Measurements from ENCODE around the gene ARID5B.

ARID5B gene

GRCh38 chr10:61899069-61899531 lies 2.4 kb upstream of the ARID5B start:
- no peak for DNase-seq (ENCODE audit: low read depth, low spot score)
- POLR2A ChIA-PET, result interaction anchor here (0.5 kb wide), 1 partner anchor 139 kb away, joined by 4 read pairs; no protein-coding TSS in a partner anchor
- no peak for TF ChIP-seq CTCF (IDR thresholded peaks at IDR 0.05; ENCODE audit: insufficient read depth, low read length, missing control alignments)
- H3K4me3 ChIP-seq (ENCODE audit: low read depth, low read length), result no peak overlapping the region
- CTCF ChIA-PET, result interaction anchor here (1.2 to 3.2 kb wide), 5 partner anchors 8 to 346 kb away, joined by 3 to 18 read pairs (median 7); no protein-coding TSS in a partner anchor

GRCh38 chr10:61899663-61899996 lies 1.9 kb upstream of the ARID5B start:
- H3K4me3 ChIP-seq (ENCODE audit: low read depth, low read length), result peak overlapping the region; percentile 81
- no peak for TF ChIP-seq CTCF (IDR thresholded peaks at IDR 0.05; ENCODE audit: insufficient read depth, low read length, missing control alignments)
- ChIA-PET POLR2A (no interaction called here), CTCF (interaction anchor here (1.2 to 3.2 kb wide), 5 partner anchors 9 to 345 kb away, joined by 3 to 18 read pairs (median 7); no protein-coding TSS in a partner anchor)
- no peak for DNase-seq (ENCODE audit: low read depth, low spot score)

GRCh38 chr10:61899997-61900828 lies 1.3 kb upstream of the ARID5B start:
- ChIA-PET POLR2A (interaction anchor here (0.6 to 0.7 kb wide), 2 partner anchors 63 to 139 kb away, joined by 3 read pairs; no protein-coding TSS in a partner anchor), CTCF (interaction anchor here (1.4 to 3.2 kb wide), 4 partner anchors 10 to 345 kb away, joined by 3 to 18 read pairs (median 9); no protein-coding TSS in a partner anchor)
- peak overlapping the region; percentile 81 for H3K4me3 ChIP-seq (ENCODE audit: low read depth, low read length)
- DNase-seq (ENCODE audit: low read depth, low spot score), result no peak
- TF ChIP-seq CTCF (IDR thresholded peaks at IDR 0.05; ENCODE audit: insufficient read depth, low read length, missing control alignments), result no peak

- H3K4me3 ChIP-seq (ENCODE audit: low read depth, low read length), result peak overlapping the region; percentile 81
- ChIA-PET POLR2A (interaction anchor here (0.8 to 1.2 kb wide), 5 partner anchors 22 to 149 kb away, joined by 3 to 4 read pairs (median 3); no protein-coding TSS in a partner anchor), CTCF (interaction anchor here (0.7 to 3.1 kb wide), 18 partner anchors 8 to 535 kb away, joined by 3 to 9 read pairs (median 3); no protein-coding TSS in a partner anchor)
- no peak for DNase-seq (ENCODE audit: low read depth, low spot score)
- TF ChIP-seq CTCF (IDR thresholded peaks at IDR 0.05; ENCODE audit: insufficient read depth, low read length, missing control alignments), result no peak
Observed at GRCh38 chr10:61901829-61902444, 438 bp downstream of the ARID5B start.

- peak overlapping the region; percentile 81 for H3K4me3 ChIP-seq (ENCODE audit: low read depth, low read length)
- POLR2A ChIA-PET, result interaction anchor here (0.6 to 1.2 kb wide), 8 partner anchors 21 to 149 kb away, joined by 3 to 4 read pairs (median 4); no protein-coding TSS in a partner anchor
- peak; percentile 13 for TF ChIP-seq CTCF (IDR thresholded peaks at IDR 0.05; ENCODE audit: insufficient read depth, low read length, missing control alignments)
- DNase-seq (ENCODE audit: low read depth, low spot score), result no peak
- CTCF ChIA-PET, result interaction anchor here (0.7 to 3.1 kb wide), 18 partner anchors 9 to 535 kb away, joined by 3 to 9 read pairs (median 3); no protein-coding TSS in a partner anchor
Observed at GRCh38 chr10:61902445-61903220, 1.1 kb downstream of the ARID5B start.
